Measurements from ENCODE around the gene HDDC2. TPM values are rescaled to one million over a fixed set of nuclear protein-coding genes. Genes with fewer than 3 reads are reported as not detected.

HDDC2 gene
- total RNA-seq, 5 donors from 2014 or later (not counting 1 experiment from before 2014, with no cell fraction given): 32.0 to 48.0 (median 42.1) TPM

- no peak for DNase-seq
- WGBS (ENCODE audit: insufficient coverage): no CpG with 5 or more reads among the region's 4 CpGs
Observed at GRCh38 chr6:125264476-125264875, 37.3 kb downstream of the HDDC2 start.

GRCh38 chr6:125262016-125263013 lies 39.5 kb downstream of the HDDC2 start:
- H3K4me3 Mint-ChIP-seq: no peak overlapping the region
- peaks cover 0 to 3% of the 10 kb centered on the region in 2 donors for H3K36me3 ChIP-seq (ENCODE audit: control insufficient read depth in 2 of 2, extremely low read depth in 1 of 2, insufficient read depth in 1 of 2, low read length in 1 of 2)
- H3K9me3 Mint-ChIP-seq: no peaks in the 10 kb centered on the region
- H3K27me3 ChIP-seq (replicated peaks in 1 of 2; ENCODE audit: control insufficient read depth in 2 of 2, extremely low read depth in 1 of 2, insufficient read depth in 2 of 2, low read length in 1 of 2): no peaks in the 10 kb centered on the region
- H3K4me1 Mint-ChIP-seq: no peaks in the 10 kb centered on the region
- H3K9me3 ChIP-seq: no peaks in the 10 kb centered on the region
- DNase-seq: no peak
- H3K27ac Mint-ChIP-seq: no peak overlapping the region
- H3K27me3 Mint-ChIP-seq: no peaks in the 10 kb centered on the region
- no peaks in the 10 kb centered on the region for H3K36me3 Mint-ChIP-seq
- ATAC-seq (replicated peaks in 1 of 4): no peak
- no peaks in the 10 kb centered on the region for H3K4me1 ChIP-seq (ENCODE audit: control insufficient read depth in 1 of 2, extremely low read depth in 1 of 2, insufficient read depth in 2 of 2, low read length in 2 of 2)
- ChIA-PET CTCF (no interaction called here), POLR2A (no interaction called here)
- H3K4me3 ChIP-seq (ENCODE audit: control insufficient read depth in 1 of 2, extremely low read depth in 1 of 2, low read length in 1 of 2): no peak overlapping the region
- 83% methylated on average over 4 of the region's 12 CpGs for WGBS (ENCODE audit: insufficient coverage)
- no peak overlapping the region for H3K27ac ChIP-seq (ENCODE audit: low read length)

More at GRCh38 chr6:125264476-125264875, 37.3 kb downstream of the HDDC2 start:
- no peaks in the 10 kb centered on the region for H3K4me1 Mint-ChIP-seq
- CTCF ChIA-PET: interaction anchor here in 1 of 2 donors (0.6 kb wide), 1 partner anchor 71 kb away, joined by 6 read pairs; no protein-coding TSS in a partner anchor
- H3K27ac ChIP-seq (ENCODE audit: low read length): no peak overlapping the region
- ATAC-seq (replicated peaks in 1 of 4): no peak
- no peaks in the 10 kb centered on the region for H3K27me3 ChIP-seq (replicated peaks in 1 of 2; ENCODE audit: control insufficient read depth in 2 of 2, extremely low read depth in 1 of 2, insufficient read depth in 2 of 2, low read length in 1 of 2)
- POLR2A ChIA-PET: interaction anchor here (0.6 to 0.9 kb wide), 2 partner anchors 32 to 1912 kb away, joined by 3 read pairs; no protein-coding TSS in a partner anchor
- H3K27ac Mint-ChIP-seq: no peak overlapping the region
- H3K4me3 ChIP-seq (ENCODE audit: control insufficient read depth in 1 of 2, extremely low read depth in 1 of 2, low read length in 1 of 2): no peak overlapping the region
- H3K4me3 Mint-ChIP-seq: no peak overlapping the region
- H3K9me3 ChIP-seq: no peaks in the 10 kb centered on the region
- H3K27me3 Mint-ChIP-seq: no peaks in the 10 kb centered on the region
- H3K36me3 Mint-ChIP-seq: no peaks in the 10 kb centered on the region
- no peaks in the 10 kb centered on the region for H3K4me1 ChIP-seq (ENCODE audit: control insufficient read depth in 1 of 2, extremely low read depth in 1 of 2, insufficient read depth in 2 of 2, low read length in 2 of 2)
- no peaks in the 10 kb centered on the region for H3K9me3 Mint-ChIP-seq
- peaks cover 0 to 3% of the 10 kb centered on the region in 2 donors for H3K36me3 ChIP-seq (ENCODE audit: control insufficient read depth in 2 of 2, extremely low read depth in 1 of 2, insufficient read depth in 1 of 2, low read length in 1 of 2)

GRCh38 chr6:125259354-125259736 lies 42.4 kb downstream of the HDDC2 start:
- H3K36me3 ChIP-seq (ENCODE audit: control insufficient read depth in 2 of 2, extremely low read depth in 1 of 2, insufficient read depth in 1 of 2, low read length in 1 of 2): peaks cover 0 to under 1% of the 10 kb centered on the region in 2 donors
- Mint-ChIP-seq H3K36me3 (no peaks in the 10 kb centered on the region), H3K27me3 (no peaks in the 10 kb centered on the region), H3K27ac (no peak overlapping the region), H3K4me3 (no peak overlapping the region), H3K4me1 (no peaks in the 10 kb centered on the region), H3K9me3 (no peaks in the 10 kb centered on the region)
- H3K9me3 ChIP-seq: no peaks in the 10 kb centered on the region
- ATAC-seq (replicated peaks in 1 of 4) (no peak), DNase-seq (no peak)
- POLR2A ChIA-PET: interaction anchor here in 1 of 2 donors (0.6 kb wide), 1 partner anchor 26 kb away, joined by 3 read pairs; no protein-coding TSS in a partner anchor
- H3K27me3 ChIP-seq (replicated peaks in 1 of 2; ENCODE audit: control insufficient read depth in 2 of 2, extremely low read depth in 1 of 2, insufficient read depth in 2 of 2, low read length in 1 of 2): no peaks in the 10 kb centered on the region
- CTCF ChIA-PET: no interaction called here
- H3K4me1 ChIP-seq (ENCODE audit: control insufficient read depth in 1 of 2, extremely low read depth in 1 of 2, insufficient read depth in 2 of 2, low read length in 2 of 2): no peaks in the 10 kb centered on the region
- WGBS (ENCODE audit: insufficient coverage): 66% methylated on average over 2 of the region's 2 CpGs
- H3K27ac ChIP-seq (ENCODE audit: low read length): no peak overlapping the region
- no peak overlapping the region for H3K4me3 ChIP-seq (ENCODE audit: control insufficient read depth in 1 of 2, extremely low read depth in 1 of 2, low read length in 1 of 2)

- H3K9me3 Mint-ChIP-seq: no peaks in the 10 kb centered on the region
- no peak for ATAC-seq (replicated peaks in 1 of 4)
- Histone ChIP-seq H3K36me3 (ENCODE audit: control insufficient read depth in 2 of 2, extremely low read depth in 1 of 2, insufficient read depth in 1 of 2, low read length in 1 of 2) (no peaks in the 10 kb centered on the region), H3K9me3 (no peaks in the 10 kb centered on the region), H3K4me3 (ENCODE audit: control insufficient read depth in 1 of 2, extremely low read depth in 1 of 2, low read length in 1 of 2) (no peak overlapping the region), H3K4me1 (ENCODE audit: control insufficient read depth in 1 of 2, extremely low read depth in 1 of 2, insufficient read depth in 2 of 2, low read length in 2 of 2) (no peaks in the 10 kb centered on the region), H3K27ac (ENCODE audit: low read length) (no peak overlapping the region), H3K27me3 (replicated peaks in 1 of 2; ENCODE audit: control insufficient read depth in 2 of 2, extremely low read depth in 1 of 2, insufficient read depth in 2 of 2, low read length in 1 of 2) (no peaks in the 10 kb centered on the region)
- H3K4me3 Mint-ChIP-seq: no peak overlapping the region
- no peaks in the 10 kb centered on the region for H3K27me3 Mint-ChIP-seq
- no CpG with 5 or more reads among the region's 2 CpGs for WGBS (ENCODE audit: insufficient coverage)
- CTCF ChIA-PET: interaction anchor here in 1 of 2 donors (1.0 kb wide), 1 partner anchor 69 kb away, joined by 3 read pairs; no protein-coding TSS in a partner anchor
- H3K36me3 Mint-ChIP-seq: no peaks in the 10 kb centered on the region
- no peak overlapping the region for H3K27ac Mint-ChIP-seq
- POLR2A ChIA-PET: interaction anchor here in 1 of 2 donors (0.6 kb wide), 1 partner anchor 25 kb away, joined by 3 read pairs; no protein-coding TSS in a partner anchor
- DNase-seq: no peak
- no peaks in the 10 kb centered on the region for H3K4me1 Mint-ChIP-seq
Observed at GRCh38 chr6:125258651-125259353, 43.0 kb downstream of the HDDC2 start.

GRCh38 chr6:125257351-125257750 lies 44.4 kb downstream of the HDDC2 start:
- Mint-ChIP-seq H3K27ac (no peak overlapping the region), H3K4me3 (no peak overlapping the region), H3K36me3 (no peaks in the 10 kb centered on the region), H3K4me1 (no peaks in the 10 kb centered on the region), H3K9me3 (no peaks in the 10 kb centered on the region), H3K27me3 (no peaks in the 10 kb centered on the region)
- ChIA-PET POLR2A (no interaction called here), CTCF (no interaction called here)
- H3K4me3 ChIP-seq (ENCODE audit: control insufficient read depth in 1 of 2, extremely low read depth in 1 of 2, low read length in 1 of 2): no peak overlapping the region
- no peaks in the 10 kb centered on the region for H3K36me3 ChIP-seq (ENCODE audit: control insufficient read depth in 2 of 2, extremely low read depth in 1 of 2, insufficient read depth in 1 of 2, low read length in 1 of 2)
- no peak for DNase-seq
- no peaks in the 10 kb centered on the region for H3K4me1 ChIP-seq (ENCODE audit: control insufficient read depth in 1 of 2, extremely low read depth in 1 of 2, insufficient read depth in 2 of 2, low read length in 2 of 2)
- no peak for ATAC-seq (replicated peaks in 1 of 4)
- no peaks in the 10 kb centered on the region for H3K9me3 ChIP-seq
- H3K27ac ChIP-seq (ENCODE audit: low read length): no peak overlapping the region
- no peaks in the 10 kb centered on the region for H3K27me3 ChIP-seq (replicated peaks in 1 of 2; ENCODE audit: control insufficient read depth in 2 of 2, extremely low read depth in 1 of 2, insufficient read depth in 2 of 2, low read length in 1 of 2)
- WGBS (ENCODE audit: insufficient coverage): no CpG with 5 or more reads among the region's 3 CpGs

GRCh38 chr6:125255201-125255600 lies 46.6 kb downstream of the HDDC2 start:
- Mint-ChIP-seq H3K9me3 (no peaks in the 10 kb centered on the region), H3K4me1 (no peaks in the 10 kb centered on the region), H3K27ac (no peak overlapping the region), H3K4me3 (no peak overlapping the region), H3K36me3 (no peaks in the 10 kb centered on the region), H3K27me3 (peaks cover 0 to 3% of the 10 kb centered on the region in 2 donors)
- DNase-seq (no peak), ATAC-seq (replicated peaks in 1 of 4) (no peak)
- Histone ChIP-seq H3K36me3 (ENCODE audit: control insufficient read depth in 2 of 2, extremely low read depth in 1 of 2, insufficient read depth in 1 of 2, low read length in 1 of 2) (no peaks in the 10 kb centered on the region), H3K4me3 (ENCODE audit: control insufficient read depth in 1 of 2, extremely low read depth in 1 of 2, low read length in 1 of 2) (no peak overlapping the region), H3K4me1 (ENCODE audit: control insufficient read depth in 1 of 2, extremely low read depth in 1 of 2, insufficient read depth in 2 of 2, low read length in 2 of 2) (no peaks in the 10 kb centered on the region), H3K27ac (ENCODE audit: low read length) (no peak overlapping the region), H3K27me3 (replicated peaks in 1 of 2; ENCODE audit: control insufficient read depth in 2 of 2, extremely low read depth in 1 of 2, insufficient read depth in 2 of 2, low read length in 1 of 2) (no peaks in the 10 kb centered on the region), H3K9me3 (no peaks in the 10 kb centered on the region)
- ChIA-PET POLR2A (no interaction called here), CTCF (no interaction called here)
- 73% methylated on average over 3 of the region's 3 CpGs for WGBS (ENCODE audit: insufficient coverage)

Measured in T-cell (primary cell).